HG02973 (cell line): ENCODE data around the gene PAX7.
"Not testable (repeated sequence)": the region's sequence is repeated elsewhere in the genome, so short reads cannot be mapped to it uniquely, and the experiment has no call there.

Source experiments
- ATAC-seq: cut with Tn5 transposase; IDR thresholded peaks from one replicate; pipeline ENCODE4 v1.9.1; 2021; ENCODE audit warnings: moderate library complexity; ENCODE audit not compliant: unreplicated experiment

PAX7 gene

DNA sequence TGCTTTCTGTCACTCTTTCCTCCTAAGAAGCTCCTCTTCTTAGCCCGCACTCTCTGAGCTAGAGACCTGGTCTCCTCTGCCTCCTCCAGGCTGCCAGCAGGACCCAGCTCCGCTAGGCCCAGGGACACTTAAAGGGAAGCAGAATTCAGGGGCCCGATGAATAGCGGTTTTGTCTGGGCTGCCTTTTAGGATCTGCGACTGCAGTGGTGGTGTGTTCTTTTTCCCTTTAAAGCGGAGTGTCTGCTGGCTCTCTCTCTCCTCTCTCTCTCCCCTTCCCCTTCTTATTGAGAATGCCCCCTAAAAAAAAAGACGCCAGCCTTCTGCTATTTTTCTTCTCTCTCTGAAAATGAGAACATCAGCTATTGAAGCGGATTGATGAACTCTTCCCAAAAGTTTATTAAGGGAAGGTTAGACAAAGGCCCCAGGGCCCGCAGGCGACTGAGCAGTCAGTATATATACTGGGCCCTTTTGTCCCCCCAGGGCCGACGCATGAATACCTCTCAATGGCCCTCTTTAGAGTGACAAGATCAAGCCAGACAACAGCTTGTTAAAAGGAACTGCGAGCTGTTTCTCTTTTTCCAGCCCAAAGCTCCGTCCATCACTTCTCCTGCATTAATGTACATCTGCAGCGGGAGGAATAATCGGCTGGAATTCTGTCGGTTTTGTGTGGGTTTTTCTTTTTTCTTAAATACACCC is 27.0 kb downstream of the PAX7 start:
- no peak for ATAC-seq

DNA sequence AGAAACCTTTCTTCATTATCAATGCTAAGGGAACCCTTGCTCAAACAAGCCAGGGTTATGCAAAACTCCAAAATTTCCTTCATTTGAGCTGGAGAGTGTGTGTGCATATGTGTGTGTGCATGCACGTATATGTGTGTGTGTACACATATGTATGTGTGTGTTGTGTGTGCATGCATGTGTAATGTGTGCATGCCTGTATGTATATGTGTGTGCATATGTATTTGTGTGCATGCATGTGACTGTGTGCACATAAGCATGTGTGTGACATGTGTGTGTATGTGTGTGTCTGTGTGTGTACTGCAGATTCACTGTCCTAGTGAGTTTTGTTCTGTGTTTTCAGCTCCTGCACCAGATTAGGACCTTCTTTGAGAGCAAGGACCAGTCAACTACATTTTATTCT is 28.2 kb downstream of the PAX7 start:
- ATAC-seq = no peak

DNA sequence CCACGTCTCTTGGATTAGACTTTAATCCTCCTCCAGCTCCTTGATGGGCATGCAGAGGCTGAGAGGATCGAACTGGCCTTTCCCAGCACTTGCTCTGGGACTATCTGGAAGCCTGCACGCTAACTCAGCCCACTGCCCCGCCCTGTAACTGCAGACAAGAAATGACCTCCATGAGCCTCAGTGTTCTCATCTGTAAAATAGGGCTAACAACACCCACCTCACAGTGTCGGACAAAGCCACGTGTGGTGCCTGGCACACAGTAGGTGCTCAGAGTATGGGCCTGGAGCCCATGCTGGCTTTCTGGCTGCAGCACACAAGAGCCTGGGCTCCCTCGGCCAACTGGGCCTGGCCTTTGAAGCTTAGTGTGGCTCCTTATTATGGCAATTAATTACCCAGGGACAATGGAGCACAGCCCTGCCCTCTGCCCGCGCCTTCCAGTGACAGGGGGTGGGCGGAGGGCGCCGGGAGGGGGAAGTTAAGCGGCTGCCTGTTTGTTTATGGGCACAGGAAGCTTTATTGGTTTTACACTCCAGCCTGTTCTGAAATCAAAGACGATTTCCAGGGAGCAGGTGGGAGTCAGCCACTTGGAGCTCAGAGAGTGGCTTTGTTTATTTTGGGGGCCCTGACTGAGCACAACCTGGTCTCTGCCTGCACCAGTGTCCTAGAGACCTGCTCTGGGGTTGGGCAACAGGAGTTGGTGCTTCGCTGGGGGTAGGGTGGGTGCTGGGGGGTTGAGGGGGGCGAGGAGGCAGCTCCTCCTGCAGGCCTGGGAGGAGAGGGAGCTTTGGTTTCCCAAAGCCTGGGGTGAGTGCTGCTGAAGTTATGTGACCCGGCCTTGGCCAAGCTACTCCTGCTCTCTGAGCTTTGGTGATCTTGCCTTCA is 31.0 kb downstream of the PAX7 start:
- no peak for ATAC-seq

DNA sequence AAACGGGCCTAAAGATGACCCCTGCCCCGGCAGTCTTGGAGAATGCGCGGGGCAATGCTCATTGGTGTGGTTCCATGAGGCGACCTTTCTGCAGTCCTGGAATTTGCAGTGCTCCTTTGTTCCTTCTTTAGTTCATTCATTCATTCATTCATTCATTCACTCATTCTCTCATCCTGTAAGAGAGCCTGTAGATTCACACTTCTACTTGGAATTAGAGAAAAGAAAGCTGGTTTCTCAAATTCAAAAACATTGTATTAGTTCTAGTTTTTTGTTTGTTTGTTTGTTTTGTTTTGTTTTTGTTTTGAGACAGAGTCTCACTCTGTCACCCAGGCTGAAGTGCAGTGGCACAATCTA is 31.6 kb downstream of the PAX7 start:
- no peak for ATAC-seq

DNA sequence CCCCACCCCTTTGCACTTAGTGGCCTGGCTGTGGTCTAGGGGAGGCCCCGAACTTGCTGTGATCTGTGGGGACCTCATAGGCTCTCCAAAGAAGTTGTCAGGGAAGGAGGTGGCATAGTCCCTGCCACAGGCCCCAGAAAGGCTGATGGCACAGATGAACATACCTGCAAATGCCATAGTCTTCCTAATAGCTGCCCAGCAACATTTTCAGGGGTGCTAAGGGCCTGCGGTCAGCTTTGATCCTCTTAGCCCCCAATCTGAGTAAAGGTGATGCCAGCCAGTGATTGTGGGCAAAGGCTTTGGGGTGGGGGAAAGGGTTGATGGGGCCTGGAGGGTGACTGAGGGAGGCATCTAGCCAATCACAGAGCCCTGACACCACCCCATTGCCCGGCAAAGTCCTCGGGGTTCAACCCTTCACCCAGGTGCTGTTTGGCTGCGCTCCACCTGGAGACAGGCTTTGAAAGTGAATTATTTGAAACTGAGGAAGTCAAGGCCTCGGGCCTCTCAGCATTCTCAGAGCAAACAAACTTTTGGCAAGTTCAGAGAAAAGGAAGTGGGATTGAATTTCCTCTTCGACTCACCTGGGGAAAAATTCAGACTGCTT is 35.8 kb downstream of the PAX7 start:
- ATAC-seq = no peak

DNA sequence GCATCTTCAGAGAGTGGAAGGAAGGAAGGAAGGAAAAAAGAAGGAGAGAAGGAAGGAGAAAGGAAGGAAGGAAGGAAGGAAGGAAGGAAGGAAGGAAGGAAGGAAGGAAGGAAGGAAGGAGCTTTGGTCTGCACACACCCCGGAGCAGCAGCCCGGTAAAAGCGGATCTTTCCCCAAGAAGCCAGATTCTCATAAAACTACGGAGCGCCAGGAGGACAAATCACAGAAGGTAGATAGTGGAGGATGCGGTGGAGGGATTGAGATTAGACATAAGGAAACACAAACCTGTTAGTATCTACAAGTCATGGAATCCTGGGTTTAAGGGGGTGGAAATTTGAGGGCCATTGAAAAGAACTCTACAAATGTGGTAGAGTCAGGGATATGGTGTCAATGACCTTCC is 36.7 kb downstream of the PAX7 start:
- ATAC-seq = no peak

DNA sequence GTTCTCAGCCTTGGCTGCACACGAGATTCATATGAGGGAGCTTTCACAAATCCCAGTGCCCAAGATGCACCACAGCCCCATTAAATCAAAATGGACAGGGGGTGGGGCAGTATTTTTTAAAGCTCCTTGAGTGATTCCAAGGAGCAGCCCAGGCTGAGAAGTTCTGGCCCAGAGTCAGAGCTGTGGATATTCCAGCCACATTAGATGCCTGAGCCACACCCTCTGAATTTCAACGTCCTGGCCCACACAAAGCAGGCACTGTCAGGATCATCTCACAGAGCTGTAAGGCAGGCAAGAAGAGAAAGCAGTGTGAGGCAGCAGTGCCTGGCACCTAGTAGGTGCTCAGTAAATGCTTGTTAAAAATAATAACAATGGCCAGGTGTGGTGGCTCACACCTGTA is 37.4 kb downstream of the PAX7 start:
- ATAC-seq = no peak

DNA sequence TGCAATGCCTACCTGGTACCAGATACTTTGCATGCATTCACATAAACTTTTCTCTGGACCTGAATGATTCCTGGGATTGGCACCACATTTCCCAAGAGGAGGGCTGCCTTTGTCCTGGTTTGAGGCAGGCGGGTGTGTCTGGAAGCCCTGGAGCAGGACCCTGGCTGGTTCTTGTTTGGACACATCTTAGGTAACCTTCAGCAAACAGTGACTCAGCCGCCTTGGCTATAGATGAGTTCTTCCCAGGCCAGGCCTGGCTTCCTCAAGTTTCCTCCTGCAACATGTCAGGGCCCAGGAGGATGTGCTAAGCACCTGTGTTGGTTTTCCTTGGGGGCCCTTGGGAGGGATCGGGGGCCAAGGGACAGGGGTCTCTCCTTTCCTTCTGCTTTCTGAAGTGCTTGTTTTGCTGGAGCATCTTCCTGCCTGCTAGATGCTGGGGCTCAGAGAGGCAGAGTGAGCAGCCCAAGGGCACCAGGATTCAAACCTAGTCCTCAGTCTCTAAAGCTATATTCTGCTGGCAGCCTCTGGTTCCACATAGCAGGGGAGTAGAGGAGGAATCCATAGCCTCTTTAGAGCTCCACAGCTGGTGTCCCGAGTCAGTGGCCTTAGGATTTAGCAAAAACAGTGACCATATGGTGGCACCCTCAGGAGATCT is 38.2 kb downstream of the PAX7 start:
- no peak for ATAC-seq

DNA sequence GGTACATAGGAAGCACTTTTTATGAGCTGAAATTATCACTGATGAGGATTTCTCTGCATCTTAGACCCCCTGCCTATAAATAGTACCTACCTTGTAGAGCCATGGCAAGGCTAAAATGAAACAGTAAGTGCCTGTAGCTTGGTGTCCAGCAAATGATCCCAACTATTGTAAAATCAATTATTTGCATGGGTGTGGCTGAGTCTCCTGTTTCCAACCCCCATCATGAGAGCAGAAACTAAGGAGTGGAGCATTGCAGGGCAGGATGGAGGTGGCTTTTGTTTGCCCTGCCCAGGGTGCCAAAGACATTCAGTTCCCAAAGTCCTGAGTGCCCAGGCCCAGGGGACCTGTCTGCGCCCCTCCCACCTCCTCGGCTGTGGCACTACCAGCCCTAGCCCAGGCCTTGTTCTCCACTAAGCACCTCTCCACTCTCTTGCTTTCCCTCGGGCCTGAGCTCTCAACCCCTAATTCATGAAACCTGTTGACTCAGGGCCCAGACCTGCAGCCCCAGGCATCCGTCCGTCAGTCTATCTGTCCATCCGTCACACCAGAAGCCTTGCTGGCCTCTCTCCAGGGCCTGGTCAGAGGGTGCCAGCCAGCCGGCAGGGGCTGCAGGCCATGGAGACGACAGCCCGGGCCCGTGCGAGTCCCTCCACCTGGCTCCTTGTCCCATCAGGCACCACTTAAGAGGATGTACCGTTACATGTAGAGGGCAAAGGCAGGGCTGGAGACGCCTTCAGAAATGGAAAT is 39.6 kb downstream of the PAX7 start:
- ATAC-seq = no peak

DNA sequence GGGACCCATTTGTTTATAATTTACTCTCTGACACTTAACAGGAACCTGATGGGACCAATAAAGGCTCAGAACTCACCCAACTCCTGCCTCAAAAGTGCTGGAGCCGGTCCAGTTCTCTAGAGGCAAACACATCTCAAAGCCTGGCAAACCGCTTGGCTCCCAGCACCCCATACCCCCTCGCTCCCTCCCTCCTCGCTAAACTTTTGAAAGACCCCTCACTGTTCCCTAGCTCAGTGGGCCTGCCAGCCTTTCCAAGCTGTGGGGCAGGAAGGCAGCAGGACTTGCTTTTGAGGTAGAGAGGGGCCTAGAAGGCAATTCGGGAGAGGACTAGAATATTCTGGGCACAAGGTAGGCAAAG is 40.2 kb downstream of the PAX7 start:
- ATAC-seq = no peak

DNA sequence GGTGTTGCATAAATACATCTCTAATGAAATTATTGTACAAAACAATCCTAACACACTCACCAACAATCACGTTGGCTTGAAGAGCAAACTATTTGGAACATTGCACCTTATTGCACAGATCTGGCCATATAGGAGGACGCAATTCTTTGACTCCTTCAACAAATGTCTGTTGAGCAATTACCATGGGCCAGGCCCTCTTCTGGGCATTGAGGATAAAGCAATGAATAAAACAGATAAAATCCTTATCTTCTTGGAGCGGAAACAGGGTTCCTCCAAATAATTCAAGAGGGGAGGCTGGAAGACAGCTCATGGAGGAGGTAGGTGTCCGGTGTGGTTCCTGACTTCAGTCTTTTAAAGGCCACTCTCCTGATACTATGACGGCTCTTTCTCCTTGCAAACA is 43.3 kb downstream of the PAX7 start:
- ATAC-seq = no peak

DNA sequence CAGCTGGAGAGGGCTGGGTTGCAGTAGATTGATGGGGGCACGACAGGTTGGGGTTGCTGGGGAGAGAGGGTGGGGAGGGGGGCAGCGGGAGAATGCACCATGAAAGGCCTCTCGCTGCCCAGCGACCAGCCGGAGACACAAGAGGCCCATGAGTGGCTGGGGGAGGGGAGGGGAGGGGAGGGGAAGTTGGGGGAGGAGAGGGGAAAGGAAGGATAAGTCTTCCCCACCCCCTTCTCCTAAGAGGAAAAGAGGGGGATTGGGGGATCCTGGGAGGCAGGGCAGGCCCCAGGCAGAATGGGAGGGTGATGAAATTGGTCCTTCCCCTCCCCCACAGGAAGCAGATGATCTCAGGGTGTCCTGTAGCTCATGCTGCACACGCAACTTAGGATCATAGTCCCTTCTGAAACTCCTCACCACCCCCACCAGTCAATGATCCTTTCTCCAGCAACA is 45.7 kb downstream of the PAX7 start:
- ATAC-seq = no peak

DNA sequence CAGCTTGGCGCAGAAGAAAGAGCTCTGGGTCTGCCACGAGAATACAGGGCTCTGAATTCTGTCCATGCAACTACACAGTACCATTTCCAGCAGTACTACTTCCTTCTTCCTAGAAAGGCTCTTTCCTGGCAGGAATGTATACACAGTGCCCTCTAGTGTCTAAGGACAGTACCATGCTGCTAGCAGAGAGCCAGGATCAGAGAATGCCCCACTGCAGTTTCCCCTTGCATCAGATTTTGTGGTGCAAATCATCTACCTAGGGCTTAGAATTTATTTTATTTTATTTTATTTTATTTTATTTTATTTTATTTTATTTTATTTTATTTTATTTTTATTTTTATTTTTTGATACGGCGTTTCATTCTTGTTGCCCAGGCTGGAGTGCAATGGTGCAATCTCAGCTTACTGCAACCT is 50.8 kb downstream of the PAX7 start:
- ATAC-seq = no peak

DNA sequence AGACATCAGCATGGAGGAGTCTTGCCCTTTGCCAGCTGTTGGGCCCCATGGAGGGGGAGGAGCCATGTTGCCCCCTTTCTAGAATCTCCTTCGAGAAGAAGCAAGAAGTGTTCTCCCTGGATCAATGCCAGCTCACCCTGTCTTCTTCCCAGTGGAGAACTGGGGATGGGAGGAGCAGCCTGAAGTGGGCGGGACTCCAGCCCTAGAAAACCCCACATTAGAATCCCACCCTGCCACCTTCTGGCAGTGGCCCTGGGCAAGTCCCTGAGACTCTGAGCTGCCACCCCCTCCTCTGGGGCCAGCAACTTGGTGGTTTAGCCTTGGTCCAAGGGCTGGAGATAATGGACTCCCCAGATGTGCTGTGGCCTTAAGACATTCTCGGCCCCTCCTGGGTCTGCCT is 51.7 kb downstream of the PAX7 start:
- no peak for ATAC-seq

DNA sequence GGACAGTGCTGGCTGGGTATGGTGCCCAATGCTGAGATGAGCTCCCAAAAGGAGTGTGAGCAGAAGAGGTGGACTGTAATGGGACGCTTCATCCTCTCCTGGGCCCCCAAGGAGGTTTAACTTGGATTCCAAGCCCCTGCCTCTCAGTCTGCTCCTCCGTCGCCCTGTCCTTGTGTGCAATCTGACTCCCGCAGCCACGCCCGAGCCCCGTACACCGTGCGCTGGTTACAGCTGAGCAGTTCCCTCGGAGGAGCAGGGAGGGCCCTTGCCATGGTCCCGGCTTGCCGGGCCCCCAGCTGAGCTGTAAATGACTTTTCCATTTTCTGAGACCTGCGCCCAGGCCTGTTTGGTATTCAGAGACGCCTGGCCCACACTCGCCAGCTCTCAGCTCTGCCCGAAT is 53.7 kb downstream of the PAX7 start:
- ATAC-seq = no peak

DNA sequence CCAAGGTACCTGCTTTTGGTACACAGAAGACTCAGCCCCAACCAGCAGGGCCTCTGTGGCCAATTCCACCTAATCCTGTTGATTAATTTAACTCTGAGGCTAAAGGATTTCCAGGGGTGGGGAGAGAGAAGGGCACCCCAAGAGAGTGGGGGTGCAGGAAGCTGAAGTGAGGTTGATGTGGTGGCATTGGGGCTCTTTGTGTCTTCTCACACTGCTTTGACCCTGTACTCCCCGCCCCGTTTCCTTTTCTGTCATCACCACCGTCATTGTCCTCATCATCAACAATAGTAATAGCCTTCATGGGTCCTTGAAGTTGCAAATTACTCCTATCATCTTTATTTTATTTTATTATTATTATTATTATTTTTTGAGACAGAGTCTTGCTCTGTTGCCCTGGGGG is 55.9 kb downstream of the PAX7 start:
- ATAC-seq = no peak

DNA sequence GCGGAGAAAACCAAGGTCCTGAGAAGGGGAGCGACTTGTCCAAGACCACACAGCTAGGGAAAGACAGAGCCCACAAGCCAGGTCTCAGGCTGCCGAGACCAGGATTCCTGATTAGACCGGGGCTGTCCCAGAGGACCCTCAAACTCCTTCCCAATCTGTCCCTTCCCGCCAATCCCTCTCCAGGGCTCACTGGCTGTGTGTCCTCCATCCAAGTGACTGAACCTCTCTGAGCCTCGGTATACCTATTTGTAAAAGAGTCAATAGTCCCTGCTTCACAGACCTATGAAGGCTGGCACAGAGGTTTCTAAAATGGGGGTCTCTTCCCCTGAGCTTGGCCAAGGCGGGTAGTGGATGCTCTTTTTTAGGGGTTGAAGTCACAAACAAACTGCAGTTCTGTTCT is 56.6 kb downstream of the PAX7 start:
- no peak for ATAC-seq

DNA sequence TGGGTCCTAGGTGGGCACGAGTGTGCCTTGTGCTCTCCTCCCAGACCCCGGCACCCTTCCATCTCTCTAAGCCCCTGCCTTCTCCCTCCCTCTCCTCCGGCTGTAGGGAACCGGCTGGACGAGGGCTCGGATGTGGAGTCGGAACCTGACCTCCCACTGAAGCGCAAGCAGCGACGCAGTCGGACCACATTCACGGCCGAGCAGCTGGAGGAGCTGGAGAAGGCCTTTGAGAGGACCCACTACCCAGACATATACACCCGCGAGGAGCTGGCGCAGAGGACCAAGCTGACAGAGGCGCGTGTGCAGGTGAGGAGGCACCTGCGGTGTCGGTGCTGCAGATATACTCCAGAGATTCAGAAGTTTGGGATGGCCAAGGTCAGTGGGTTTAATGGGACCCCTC is 61.0 kb downstream of the PAX7 start:
- no peak for ATAC-seq

DNA sequence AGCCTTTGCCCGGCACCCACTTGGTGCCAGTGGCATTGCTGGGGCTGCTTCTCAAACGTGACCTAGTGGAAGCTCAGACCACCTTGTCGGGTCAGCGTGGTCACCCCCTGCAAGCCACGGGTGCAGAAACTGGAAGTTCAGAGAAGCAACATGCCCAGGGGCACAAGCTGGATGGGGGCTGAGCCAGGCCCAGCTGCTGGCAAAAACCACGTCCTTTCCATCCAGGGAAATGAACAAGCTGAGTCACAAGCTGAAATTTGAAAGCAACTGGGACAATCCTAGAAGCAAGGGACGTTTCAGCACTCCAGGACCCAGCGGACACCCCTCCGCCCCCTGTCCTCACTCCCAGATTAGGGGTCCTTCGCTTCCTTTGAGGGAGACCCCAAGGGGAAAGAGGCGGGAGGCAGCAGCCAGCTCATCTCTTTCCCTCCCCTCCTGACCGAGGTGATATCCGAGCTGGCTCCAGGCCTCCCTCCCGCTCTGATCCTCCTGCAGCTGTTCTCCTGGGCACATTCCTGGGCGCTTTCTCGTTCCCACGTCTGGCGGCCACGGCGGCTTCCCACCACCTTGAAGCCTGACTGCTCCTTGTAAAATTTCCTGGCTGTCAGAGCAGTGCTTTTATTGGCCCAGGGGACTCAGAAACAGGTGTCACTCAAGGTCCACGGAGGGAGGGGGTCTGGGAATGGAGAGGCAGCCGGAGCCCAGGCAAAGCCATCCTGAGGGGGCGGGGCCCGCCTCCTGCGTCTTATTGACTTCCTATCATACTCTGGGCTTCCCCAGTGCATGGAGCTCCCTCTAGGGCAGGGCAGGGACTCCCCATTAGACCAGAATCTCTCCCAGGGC is 62.8 kb downstream of the PAX7 start:
- no peak for ATAC-seq

DNA sequence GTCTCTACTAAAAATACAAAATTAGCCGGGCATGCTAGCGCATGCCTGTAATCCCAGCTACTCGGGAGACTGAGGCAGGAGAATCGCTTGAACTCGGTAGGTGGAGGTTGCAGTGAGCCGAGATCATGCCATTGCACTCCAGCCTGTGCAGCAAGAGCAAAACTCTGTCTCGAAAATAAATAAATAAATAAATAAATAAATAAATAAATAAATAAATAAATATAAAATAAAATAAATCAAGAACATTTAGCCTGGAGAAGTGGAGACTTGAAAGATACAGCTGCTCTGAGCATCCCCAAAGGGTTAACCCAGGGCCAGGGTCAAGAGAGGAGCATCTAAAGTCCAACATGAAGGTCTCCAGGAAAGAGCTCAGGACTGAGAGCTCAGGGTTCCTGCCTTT is 63.6 kb downstream of the PAX7 start:
- ATAC-seq = not testable (repeated sequence)
